Central memory CD8-positive, alpha-beta T cell (primary cell): ENCODE data around the gene CDCP1.

Source experiments
- ATAC-seq: fragments of 150-1000 bp; cut with Tn5 transposase; replicated peaks from 2 replicates; pipeline ENCODE4 v1.10.0; 2022; ENCODE audit warnings: mild to moderate bottlenecking, moderate FRiP score, moderate number of reproducible peaks; ENCODE audit not compliant: poor library complexity, severe bottlenecking; ENCODE audit errors: extremely low read depth
- DNase-seq, 2 donors: peaks; one replicate each; pipeline ENCODE4 v3.0.0; 2021; ENCODE audit warnings: low spot score in 2 of 2
- H3K27ac Mint-ChIP-seq: one replicate; pipeline ENCODE4 v1.8.0; 2022; ENCODE audit warnings: low read depth, mild to moderate bottlenecking, moderate library complexity, mixed read lengths
- H3K27me3 Mint-ChIP-seq: one replicate; pipeline ENCODE4 v1.8.0; 2022; ENCODE audit warnings: mixed read lengths
- H3K36me3 Mint-ChIP-seq: one replicate; pipeline ENCODE4 v1.8.0; 2022; ENCODE audit warnings: mild to moderate bottlenecking, moderate library complexity, mixed read lengths; ENCODE audit not compliant: insufficient read depth
- H3K4me1 Mint-ChIP-seq: one replicate; pipeline ENCODE4 v1.8.0; 2022; ENCODE audit warnings: mixed read lengths
- H3K4me3 Mint-ChIP-seq: one replicate; pipeline ENCODE4 v1.8.0; 2022; ENCODE audit warnings: mild to moderate bottlenecking, moderate library complexity, mixed read lengths
- H3K9me3 Mint-ChIP-seq: one replicate; pipeline ENCODE4 v1.8.0; 2022; ENCODE audit warnings: mixed read lengths

CDCP1 gene

GRCh38 chr3:45145681-45146614 lies at the start of gene CDCP1:
Gene CDCP1 (minus strand): TSS chr3:45146378. CDS start chr3:45146287, 91 bp downstream.
- H3K4me1 Mint-ChIP-seq, result peaks cover 12% of the 10 kb centered on the region
- H3K4me3 Mint-ChIP-seq, result peak within 1 kb of the TSS; percentile 79
- H3K36me3 Mint-ChIP-seq, result peaks cover 2% of the 10 kb centered on the region
- no peaks in the 10 kb centered on the region for H3K9me3 Mint-ChIP-seq
- H3K27me3 Mint-ChIP-seq, result peaks cover 93% of the 10 kb centered on the region
- H3K27ac Mint-ChIP-seq, result no peak within 1 kb of the TSS
- no peak for DNase-seq
- ATAC-seq, result no peak

- Mint-ChIP-seq H3K36me3 (no peaks in the 10 kb centered on the region), H3K27me3 (peaks cover 54% of the 10 kb centered on the region), H3K4me3 (no peak overlapping the region), H3K27ac (no peak overlapping the region), H3K9me3 (no peaks in the 10 kb centered on the region), H3K4me1 (no peaks in the 10 kb centered on the region)
- DNase-seq (no peak), ATAC-seq (no peak)
Observed at GRCh38 chr3:45194791-45195190, 48.6 kb upstream of the CDCP1 start.

- DNase-seq (no peak), ATAC-seq (no peak)
- H3K27ac Mint-ChIP-seq, result no peak overlapping the region
- no peak overlapping the region for H3K4me3 Mint-ChIP-seq
- H3K4me1 Mint-ChIP-seq, result peaks cover 4% of the 10 kb centered on the region
- H3K9me3 Mint-ChIP-seq, result no peaks in the 10 kb centered on the region
- no peaks in the 10 kb centered on the region for H3K36me3 Mint-ChIP-seq
- H3K27me3 Mint-ChIP-seq, result peaks cover 31% of the 10 kb centered on the region
Observed at GRCh38 chr3:45191924-45192417, 45.8 kb upstream of the CDCP1 start.

- Mint-ChIP-seq H3K36me3 (no peaks in the 10 kb centered on the region), H3K9me3 (no peaks in the 10 kb centered on the region), H3K4me3 (no peak overlapping the region), H3K4me1 (peaks cover 4% of the 10 kb centered on the region), H3K27ac (no peak overlapping the region), H3K27me3 (peaks cover 34% of the 10 kb centered on the region)
- ATAC-seq, result no peak
- DNase-seq, result no peak
Observed at GRCh38 chr3:45191424-45191823, 45.2 kb upstream of the CDCP1 start.

GRCh38 chr3:45188719-45189659 lies 42.8 kb upstream of the CDCP1 start:
- H3K4me3 Mint-ChIP-seq, result no peak overlapping the region
- peaks cover 32% of the 10 kb centered on the region for H3K27me3 Mint-ChIP-seq
- DNase-seq (no peak), ATAC-seq (no peak)
- no peaks in the 10 kb centered on the region for H3K9me3 Mint-ChIP-seq
- H3K36me3 Mint-ChIP-seq, result no peaks in the 10 kb centered on the region
- H3K4me1 Mint-ChIP-seq, result peaks cover 4% of the 10 kb centered on the region
- no peak overlapping the region for H3K27ac Mint-ChIP-seq

- H3K4me1 Mint-ChIP-seq, result peaks cover 4% of the 10 kb centered on the region
- no peak overlapping the region for H3K27ac Mint-ChIP-seq
- DNase-seq (no peak), ATAC-seq (no peak)
- no peaks in the 10 kb centered on the region for H3K9me3 Mint-ChIP-seq
- no peak overlapping the region for H3K4me3 Mint-ChIP-seq
- peaks cover 29% of the 10 kb centered on the region for H3K27me3 Mint-ChIP-seq
- no peaks in the 10 kb centered on the region for H3K36me3 Mint-ChIP-seq
Observed at GRCh38 chr3:45187694-45188141, 41.5 kb upstream of the CDCP1 start.

GRCh38 chr3:45186871-45187270 lies 40.7 kb upstream of the CDCP1 start:
- H3K4me1 Mint-ChIP-seq, result peaks cover 4% of the 10 kb centered on the region
- DNase-seq, result no peak
- no peaks in the 10 kb centered on the region for H3K9me3 Mint-ChIP-seq
- peaks cover 34% of the 10 kb centered on the region for H3K27me3 Mint-ChIP-seq
- ATAC-seq, result no peak
- H3K27ac Mint-ChIP-seq, result no peak overlapping the region
- no peaks in the 10 kb centered on the region for H3K36me3 Mint-ChIP-seq
- no peak overlapping the region for H3K4me3 Mint-ChIP-seq

GRCh38 chr3:45185461-45185860 lies 39.3 kb upstream of the CDCP1 start:
- DNase-seq, result no peak
- Mint-ChIP-seq H3K27me3 (peaks cover 47% of the 10 kb centered on the region), H3K4me3 (no peak overlapping the region), H3K4me1 (peaks cover 4% of the 10 kb centered on the region), H3K9me3 (no peaks in the 10 kb centered on the region), H3K36me3 (no peaks in the 10 kb centered on the region), H3K27ac (no peak overlapping the region)
- no peak for ATAC-seq

- DNase-seq, result no peak
- Mint-ChIP-seq H3K9me3 (no peaks in the 10 kb centered on the region), H3K27me3 (peaks cover 51% of the 10 kb centered on the region), H3K36me3 (no peaks in the 10 kb centered on the region), H3K4me3 (no peak overlapping the region), H3K4me1 (peaks cover 4% of the 10 kb centered on the region), H3K27ac (no peak overlapping the region)
- ATAC-seq, result no peak
Observed at GRCh38 chr3:45185052-45185451, 38.9 kb upstream of the CDCP1 start.

GRCh38 chr3:45183872-45184262 lies 37.7 kb upstream of the CDCP1 start:
- Mint-ChIP-seq H3K27ac (no peak overlapping the region), H3K27me3 (peaks cover 62% of the 10 kb centered on the region), H3K36me3 (no peaks in the 10 kb centered on the region), H3K4me1 (peaks cover 3% of the 10 kb centered on the region), H3K4me3 (no peak overlapping the region), H3K9me3 (no peaks in the 10 kb centered on the region)
- ATAC-seq (no peak), DNase-seq (no peak)

GRCh38 chr3:45182915-45183871 lies 37.0 kb upstream of the CDCP1 start:
- Mint-ChIP-seq H3K9me3 (no peaks in the 10 kb centered on the region), H3K4me1 (no peaks in the 10 kb centered on the region), H3K27ac (no peak overlapping the region), H3K4me3 (no peak overlapping the region), H3K27me3 (peaks cover 68% of the 10 kb centered on the region), H3K36me3 (no peaks in the 10 kb centered on the region)
- DNase-seq (no peak), ATAC-seq (no peak)

GRCh38 chr3:45181496-45181895 lies 35.3 kb upstream of the CDCP1 start:
- no peak for DNase-seq

More at GRCh38 chr3:45181496-45181895, 35.3 kb upstream of the CDCP1 start:
- H3K27me3 Mint-ChIP-seq, result peaks cover 79% of the 10 kb centered on the region
- H3K36me3 Mint-ChIP-seq, result no peaks in the 10 kb centered on the region
- H3K27ac Mint-ChIP-seq, result no peak overlapping the region
- no peak overlapping the region for H3K4me3 Mint-ChIP-seq
- H3K4me1 Mint-ChIP-seq, result no peaks in the 10 kb centered on the region
- no peak for ATAC-seq
- H3K9me3 Mint-ChIP-seq, result no peaks in the 10 kb centered on the region
